HG02884 (cell line): ENCODE measurements around the gene ACTRT3.
"Not testable (repeated sequence)": the region's sequence is repeated elsewhere in the genome, so short reads cannot be mapped to it uniquely, and the experiment has no call there.

Experiments
- ATAC-seq: cut with Tn5 transposase; IDR thresholded peaks from one replicate; pipeline ENCODE4 v1.9.1; 2021; ENCODE audit warnings: mild to moderate bottlenecking, moderate library complexity; ENCODE audit not compliant: unreplicated experiment

Gene ACTRT3

GRCh38 chr3:169772897-169773816 lies 3.8 kb upstream of the ACTRT3 start, which contains the start of gene MYNN:
TSS of gene MYNN (plus strand) at chr3:169773396. CDS start at chr3:169774296, 900 bp downstream.
- ATAC-seq, result peak; percentile 74

DNA sequence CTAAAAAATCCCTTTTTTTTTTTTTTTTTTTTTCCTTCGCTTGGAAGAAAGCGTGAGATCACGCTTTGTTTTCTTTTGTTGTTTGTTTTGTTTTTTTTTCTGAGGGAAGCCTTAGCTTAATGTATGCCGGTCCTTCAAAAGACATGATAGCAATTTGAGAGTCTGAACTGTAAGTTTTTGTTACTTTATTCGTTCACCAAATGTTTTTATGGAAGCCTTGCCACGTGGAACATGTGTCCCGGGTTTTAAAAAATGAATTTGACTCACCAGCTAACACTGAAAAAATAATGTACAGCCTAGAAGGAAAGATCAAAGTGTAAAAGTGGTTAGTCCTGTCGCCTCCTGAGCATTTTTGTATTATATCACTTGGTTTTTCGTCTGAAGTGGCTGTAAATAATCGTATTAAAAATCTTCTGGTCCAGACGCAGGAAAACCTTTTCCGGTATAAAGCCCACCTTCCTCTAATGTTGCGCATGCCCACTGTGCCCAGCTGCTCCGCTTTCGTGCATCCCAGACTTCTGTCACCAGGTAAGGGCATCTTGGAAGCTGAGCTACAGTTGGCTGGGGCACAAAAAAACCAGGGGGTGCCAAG lies 3.0 kb upstream of the ACTRT3 start:
- peak; percentile 18 for ATAC-seq

GRCh38 chr3:169771497-169772304 lies 2.3 kb upstream of the ACTRT3 start:
- ATAC-seq, result no peak

DNA sequence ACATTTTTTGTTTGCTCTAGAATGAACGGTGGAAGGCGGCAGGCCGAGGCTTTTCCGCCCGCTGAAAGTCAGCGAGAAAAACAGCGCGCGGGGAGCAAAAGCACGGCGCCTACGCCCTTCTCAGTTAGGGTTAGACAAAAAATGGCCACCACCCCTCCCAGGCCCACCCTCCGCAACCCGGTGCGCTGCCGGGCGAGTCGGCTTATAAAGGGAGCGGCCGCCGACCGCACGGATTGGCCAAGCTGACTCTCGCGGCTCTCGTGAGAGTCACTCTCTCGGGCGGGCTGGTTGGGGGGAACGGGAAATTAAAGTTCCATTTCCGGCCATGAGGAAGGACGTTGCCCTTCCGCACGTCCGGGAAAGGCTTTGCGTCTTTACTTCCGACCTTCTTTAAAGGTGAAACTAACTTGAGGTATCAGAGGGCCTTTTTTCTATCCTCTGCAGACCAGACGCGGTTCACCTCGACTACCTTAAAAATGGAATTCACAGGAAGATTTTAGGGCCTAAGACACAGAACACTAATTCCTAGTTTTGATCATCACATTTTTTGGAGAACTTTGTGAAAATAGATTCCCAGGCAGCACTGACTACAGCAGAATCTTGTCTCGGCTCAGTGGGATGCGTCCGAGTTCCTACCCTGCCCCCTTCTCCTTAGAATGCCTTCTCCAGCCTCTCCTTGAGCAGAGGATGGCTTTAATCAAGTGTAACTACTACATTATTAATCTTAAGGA lies 4.3 kb downstream of the ACTRT3 start, which contains the start of gene TERC:
TERC (minus strand) TSS at position 179 of the 731 bp plus-strand sequence.
- peak; percentile 69 for ATAC-seq

DNA sequence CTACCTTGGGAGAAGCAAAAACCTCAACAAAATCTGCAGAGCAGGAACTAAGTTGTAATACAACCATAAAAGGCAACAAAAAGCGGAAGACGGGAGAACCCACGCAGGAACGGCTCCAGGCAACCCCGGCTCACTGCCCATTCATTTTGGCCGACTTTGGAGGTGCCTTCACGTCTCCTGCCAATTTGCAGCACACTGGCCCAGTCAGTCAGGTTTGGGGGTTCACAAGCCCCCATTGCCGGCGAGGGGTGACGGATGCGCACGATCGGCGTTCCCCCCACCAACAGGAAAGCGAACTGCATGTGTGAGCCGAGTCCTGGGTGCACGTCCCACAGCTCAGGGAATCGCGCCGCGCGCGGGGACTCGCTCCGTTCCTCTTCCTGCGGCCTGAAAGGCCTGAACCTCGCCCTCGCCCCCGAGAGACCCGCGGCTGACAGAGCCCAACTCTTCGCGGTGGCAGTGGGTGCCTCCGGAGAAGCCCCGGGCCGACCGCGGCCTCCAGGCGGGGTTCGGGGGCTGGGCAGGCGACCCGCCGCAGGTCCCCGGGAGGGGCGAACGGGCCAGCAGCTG lies 5.0 kb downstream of the ACTRT3 start:
- peak; percentile 38 for ATAC-seq

GRCh38 chr3:169760479-169760878 lies 8.9 kb downstream of the ACTRT3 start:
- no peak for ATAC-seq

GRCh38 chr3:169759256-169759655 lies 10.1 kb downstream of the ACTRT3 start:
- peak; percentile 59 for ATAC-seq

DNA sequence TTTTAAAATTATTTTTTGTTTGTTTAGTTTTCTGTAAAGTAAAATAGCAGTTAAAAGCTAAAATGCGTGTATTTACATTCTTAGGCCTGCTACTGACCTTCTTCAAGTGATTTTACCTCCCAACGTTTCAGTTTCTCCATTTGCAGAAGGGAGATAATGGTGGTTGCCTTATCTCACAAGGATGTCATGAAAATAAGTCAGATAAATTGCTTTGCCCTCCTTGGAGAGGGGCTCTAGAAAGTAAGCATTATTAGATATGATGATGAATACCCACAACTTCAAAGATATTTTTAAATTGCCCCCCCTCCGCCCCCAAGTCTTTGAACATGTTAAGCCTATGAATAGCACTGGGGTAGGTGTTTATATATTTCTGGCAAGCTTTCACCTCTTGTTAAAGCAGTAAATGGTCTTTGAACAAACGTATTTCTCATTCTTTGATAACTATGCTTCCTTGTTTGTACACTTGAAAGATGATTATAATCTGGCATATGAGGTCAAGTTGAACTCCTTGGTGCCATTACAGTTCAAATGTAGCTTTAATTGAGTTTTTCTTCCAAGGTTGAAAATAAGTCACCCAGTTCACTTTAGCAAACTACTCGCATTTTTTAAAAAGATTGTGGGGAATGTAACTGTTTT lies 10.9 kb downstream of the ACTRT3 start:
- ATAC-seq, result no peak

GRCh38 chr3:169755488-169755887 lies 13.9 kb downstream of the ACTRT3 start:
- no peak for ATAC-seq

GRCh38 chr3:169754711-169755110 lies 14.7 kb downstream of the ACTRT3 start:
- ATAC-seq, result no peak

- no peak for ATAC-seq
These were observed 17.5 kb downstream of the ACTRT3 start for GRCh38 chr3:169751875-169752274.

GRCh38 chr3:169750665-169751064 lies 18.7 kb downstream of the ACTRT3 start:
- no peak for ATAC-seq

GRCh38 chr3:169748670-169749069 lies 20.7 kb downstream of the ACTRT3 start:
- no peak for ATAC-seq

DNA sequence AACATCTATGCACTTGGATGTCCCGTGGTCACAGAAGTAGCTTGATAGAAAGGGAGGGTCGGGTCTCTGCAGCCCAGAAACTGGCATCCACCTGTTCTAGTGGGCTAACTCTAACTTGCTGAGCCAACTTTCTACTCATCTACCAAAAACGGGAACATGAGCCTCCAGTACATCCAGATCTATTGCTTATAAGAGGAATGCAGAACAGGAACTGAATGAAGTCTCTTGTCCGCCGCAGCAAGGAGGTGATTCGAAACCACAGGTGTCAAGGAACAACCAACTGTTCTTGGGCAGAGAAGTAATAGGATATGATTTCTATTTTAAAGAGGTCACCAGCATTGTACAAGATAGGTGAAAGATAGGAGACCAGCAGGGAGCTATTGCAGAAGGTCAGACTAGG lies 22.4 kb downstream of the ACTRT3 start:
- ATAC-seq, result no peak

DNA sequence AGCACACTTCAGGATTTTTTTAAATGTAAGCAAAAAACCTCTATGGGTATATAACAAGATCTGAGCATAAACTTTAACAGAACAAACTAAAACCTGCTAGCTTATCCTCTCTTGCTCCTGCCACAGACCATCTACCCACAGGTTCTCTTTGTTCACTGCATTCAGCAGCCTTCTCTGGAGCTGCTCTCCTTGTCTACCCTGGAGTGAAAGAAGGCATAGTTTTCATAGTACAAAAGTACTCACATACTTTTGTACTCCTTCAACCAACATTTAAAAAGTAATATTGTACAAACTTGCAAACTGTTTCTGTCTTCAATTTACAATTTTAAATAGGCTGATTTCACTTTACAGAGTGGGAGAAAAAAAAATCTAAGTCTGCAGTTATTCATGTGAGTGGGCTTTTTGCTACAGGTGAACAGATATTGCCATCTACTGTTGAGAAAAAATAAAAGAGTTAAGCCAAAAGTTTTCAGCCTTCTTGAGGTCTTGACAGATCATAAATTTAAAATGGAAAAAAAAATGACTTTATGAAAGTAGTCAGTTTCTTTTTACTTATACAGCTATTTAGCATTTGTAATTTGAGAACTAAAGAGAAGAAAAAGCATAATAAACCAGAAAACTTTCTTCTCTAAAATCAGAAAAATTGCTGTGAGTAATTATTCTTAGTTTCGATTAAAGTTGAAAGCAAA lies 24.9 kb downstream of the ACTRT3 start:
- no peak for ATAC-seq

DNA sequence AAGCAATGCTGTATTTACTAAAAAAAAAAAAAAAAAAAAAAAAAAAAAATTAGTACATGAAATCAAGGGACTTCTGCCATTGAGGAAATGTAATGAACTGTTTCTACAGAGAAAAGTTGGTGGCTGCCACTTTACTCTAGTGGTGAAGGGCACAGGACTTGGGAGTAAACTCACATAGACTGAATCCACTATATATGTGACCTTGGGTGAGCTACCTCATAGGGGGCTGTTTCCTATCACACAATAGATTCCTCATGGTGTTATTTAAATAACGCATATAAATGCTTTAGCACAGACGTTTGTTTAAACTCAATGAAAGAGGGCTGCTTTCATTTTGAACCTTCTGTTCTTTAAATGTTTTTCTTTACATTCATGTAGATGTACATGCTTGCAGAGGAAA lies 30.3 kb downstream of the ACTRT3 start:
- no peak for ATAC-seq

- not testable (repeated sequence) for ATAC-seq
These were observed 37.5 kb downstream of the ACTRT3 start for GRCh38 chr3:169731857-169732256.

DNA sequence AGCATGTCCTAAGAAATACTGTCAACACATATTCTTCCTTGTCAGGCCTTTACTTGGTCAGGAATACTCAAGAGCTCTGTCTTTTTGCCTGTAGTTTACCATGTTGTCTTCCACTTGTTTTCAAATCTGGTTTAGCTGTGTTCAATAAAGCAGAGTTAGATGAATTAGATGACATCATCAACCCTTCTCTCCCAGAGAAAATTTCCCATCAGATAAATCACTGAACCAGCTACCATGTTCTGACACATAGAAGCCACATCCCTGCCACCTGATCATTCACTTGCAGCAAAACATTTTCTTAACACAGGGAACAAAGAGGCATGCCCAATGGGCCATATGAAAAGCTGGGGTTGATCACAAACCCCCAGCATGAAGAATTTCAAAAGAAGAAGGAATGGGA lies 46.6 kb downstream of the ACTRT3 start:
- ATAC-seq, result no peak

DNA sequence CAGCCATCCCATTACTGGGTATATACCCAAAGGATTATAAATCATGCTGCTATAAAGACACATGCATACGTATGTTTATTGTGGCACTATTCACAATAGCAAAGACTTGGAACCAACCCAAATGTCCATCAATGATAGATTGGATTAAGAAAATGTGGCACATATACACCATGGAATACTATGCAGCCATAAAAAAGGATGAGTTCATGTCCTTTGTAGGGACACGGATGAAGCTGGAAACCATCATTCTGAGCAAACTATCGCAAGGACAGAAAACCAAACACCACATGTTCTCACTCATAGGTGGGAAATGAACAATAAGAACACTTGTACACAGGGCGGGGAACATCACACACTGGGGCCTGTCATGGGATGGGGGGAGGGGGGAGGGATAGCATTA lies 50.9 kb downstream of the ACTRT3 start:
- not testable (repeated sequence) for ATAC-seq
